Mammary epithelial cell (primary cell): ENCODE measurements around the gene SEMA3G.

Source experiments
- CTCF ChIP-seq, 2 donors: IDR thresholded peaks in 1 of 2; conservative IDR thresholded peaks in 1 of 2; 2 replicates each; pipeline ENCODE4 v1.5.1; 2011 to 2012; ENCODE audit warnings: inconsistent platforms in 2 of 2, low read length in 2 of 2, mild to moderate bottlenecking in 2 of 2, control low read depth in 1 of 2, low read depth in 1 of 2; ENCODE audit not compliant: insufficient read depth in 1 of 2; ENCODE audit errors: extremely low read depth in 1 of 2
- EZH2 ChIP-seq: IDR thresholded peaks from 2 replicates; pipeline ENCODE4 v1.6.1; 2012; ENCODE audit warnings: low read length, inconsistent platforms, borderline replicate concordance

GRCh38 chr3:52391096-52391495 is 53.8 kb downstream of the SEMA3G start:
- TF ChIP-seq EZH2 (no peak), CTCF (conservative IDR thresholded peaks at IDR 0.05 in 1 of 2, IDR thresholded peaks at IDR 0.05 in 1 of 2; ENCODE audit: extremely low read depth in 1 of 2, insufficient read depth in 1 of 2, low read depth in 1 of 2, low read length in 2 of 2) (no peak)
